B cell (primary cell): ENCODE data around the gene CACNA2D3.

Experiments
- CTCF ChIP-seq: fragments of 200-600 bp; IDR thresholded peaks from one replicate; pipeline ENCODE4 v1.8.0; 2022; ENCODE audit warnings: antibody characterized with exemption, mild to moderate bottlenecking
- EZH2 ChIP-seq: IDR thresholded peaks from 2 replicates; pipeline ENCODE4 v1.6.1; 2012; ENCODE audit warnings: borderline replicate concordance, low read depth, mild to moderate bottlenecking, moderate library complexity, low read length; ENCODE audit not compliant: insufficient read depth, poor library complexity, severe bottlenecking

- TF ChIP-seq EZH2: no peak
- no peak for TF ChIP-seq CTCF
Observed at GRCh38 chr3:54259636-54260035, 137.3 kb downstream of the CACNA2D3 start.
